A549 (cell line): ENCODE results near the gene RESF1.

ENCODE experiments used
- CTCF ChIP-seq: fragments of >200 bp; sonication (Bioruptor Twin); formaldehyde crosslinking; IDR thresholded peaks from 3 replicates; pipeline ENCODE4 v1.5.1; 2016
- ELK1 ChIP-seq: fragments of 150-350 bp; IDR thresholded peaks from 2 replicates; pipeline ENCODE4 v1.6.1; 2014; ENCODE audit warnings: low read depth, mild to moderate bottlenecking, low read length
- RAD21 ChIP-seq, 2 experiments: fragments of >200 bp in 1 of 2; sonication (Bioruptor Twin) in 1 of 2; formaldehyde crosslinking in 1 of 2; IDR thresholded peaks in 1 of 2; conservative IDR thresholded peaks in 1 of 2; 2 replicates in 1 of 2; 3 replicates in 1 of 2; pipeline ENCODE4 v1.6.1; 2012 to 2018; ENCODE audit warnings: inconsistent platforms in 1 of 2
- RFX5 ChIP-seq: fragments of 450-650 bp; IDR thresholded peaks from 2 replicates; pipeline ENCODE4 v1.7.1; 2014; ENCODE audit warnings: antibody characterized with exemption, mild to moderate bottlenecking, moderate library complexity
- ZNF302 ChIP-seq: fragments of 250-450 bp; sonication (Bioruptor Pico); IDR thresholded peaks from 2 replicates; pipeline ENCODE4 v1.9.0; 2021; ENCODE audit warnings: inconsistent platforms, mild to moderate bottlenecking, moderate library complexity
- TF ChIP-seq, protein P1 (sequence below): fragments of 450-650 bp; IDR thresholded peaks from 2 replicates; pipeline ENCODE4 v1.6.1; 2014; ENCODE audit warnings: antibody characterized with exemption

DNA sequence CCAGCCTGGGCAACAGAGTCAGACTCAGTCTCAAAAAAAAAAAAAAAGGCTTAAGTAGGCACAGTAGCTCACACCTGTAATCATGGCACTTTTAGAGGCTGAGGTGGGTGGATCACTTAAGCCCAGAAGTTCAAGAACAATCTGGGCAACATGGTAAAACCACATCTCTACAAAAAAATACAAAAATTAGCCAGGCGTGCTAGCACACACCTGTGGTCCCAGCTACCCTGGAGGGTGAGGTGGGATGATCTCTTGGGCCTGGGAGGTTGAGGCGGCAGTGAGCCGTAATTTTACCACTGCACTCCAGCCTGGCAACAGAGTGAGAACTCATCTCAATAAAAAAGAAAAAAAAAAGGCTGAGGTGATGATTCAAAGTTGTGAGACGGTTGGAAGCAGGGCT is 9.1 kb upstream of the RESF1 start:
- TF ChIP-seq, protein P1, sequence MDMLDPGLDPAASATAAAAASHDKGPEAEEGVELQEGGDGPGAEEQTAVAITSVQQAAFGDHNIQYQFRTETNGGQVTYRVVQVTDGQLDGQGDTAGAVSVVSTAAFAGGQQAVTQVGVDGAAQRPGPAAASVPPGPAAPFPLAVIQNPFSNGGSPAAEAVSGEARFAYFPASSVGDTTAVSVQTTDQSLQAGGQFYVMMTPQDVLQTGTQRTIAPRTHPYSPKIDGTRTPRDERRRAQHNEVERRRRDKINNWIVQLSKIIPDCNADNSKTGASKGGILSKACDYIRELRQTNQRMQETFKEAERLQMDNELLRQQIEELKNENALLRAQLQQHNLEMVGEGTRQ: no peak
- TF ChIP-seq RFX5 (no peak), RAD21 (conservative IDR thresholded peaks at IDR 0.05 in 1 of 2, IDR thresholded peaks at IDR 0.05 in 1 of 2) (no peak), ELK1 (no peak), CTCF (no peak), ZNF302 (no peak)
